GM18517 (cell line): ENCODE results near the gene HPCAL4.

Experiments
- ATAC-seq: cut with Tn5 transposase; IDR thresholded peaks from one replicate; pipeline ENCODE4 v1.9.1; 2021; ENCODE audit warnings: mild to moderate bottlenecking, moderate library complexity; ENCODE audit not compliant: unreplicated experiment

Gene HPCAL4

GRCh38 chr1:39704757-39705156, 13.5 kb upstream of the HPCAL4 start:
- ATAC-seq = no peak

DNA sequence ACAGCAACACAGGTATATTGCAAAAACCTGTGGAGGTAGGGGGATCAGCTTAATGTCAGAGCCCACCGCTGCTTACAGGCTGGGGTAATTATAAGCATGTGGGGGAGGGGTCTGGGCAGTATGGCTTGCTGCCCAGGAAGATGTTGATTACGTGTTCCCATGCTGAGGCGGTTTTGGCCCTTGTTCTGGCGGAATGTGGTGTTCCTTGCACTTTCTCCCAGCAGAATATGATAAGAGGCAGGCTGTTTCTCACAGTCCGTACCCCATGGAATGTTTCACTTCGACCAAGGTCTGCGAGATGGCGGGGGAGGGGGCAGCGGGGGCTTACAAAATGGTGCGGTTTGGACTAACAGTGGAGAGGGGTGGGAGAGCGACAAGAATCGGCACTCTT, 9.8 kb upstream of the HPCAL4 start:
- no peak for ATAC-seq

DNA sequence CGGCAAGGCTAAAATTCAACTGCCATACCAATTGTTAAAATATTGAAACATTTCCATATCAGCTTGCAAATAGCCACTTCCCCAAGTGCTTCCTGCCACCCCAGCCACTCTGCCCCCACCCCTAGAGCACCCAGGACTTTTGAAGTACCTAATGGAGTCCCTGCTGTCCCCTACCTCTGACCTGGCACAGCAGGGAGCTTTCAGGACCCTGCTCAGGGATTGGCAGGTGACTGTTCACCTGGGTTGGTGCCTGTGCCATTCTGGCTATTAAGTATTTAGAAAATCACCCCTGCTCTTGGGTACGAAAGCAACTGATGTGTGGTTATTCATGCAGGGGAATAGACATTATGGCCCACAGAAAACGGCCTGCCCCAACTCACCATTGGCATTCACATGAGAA, 9.1 kb upstream of the HPCAL4 start:
- no peak for ATAC-seq

DNA sequence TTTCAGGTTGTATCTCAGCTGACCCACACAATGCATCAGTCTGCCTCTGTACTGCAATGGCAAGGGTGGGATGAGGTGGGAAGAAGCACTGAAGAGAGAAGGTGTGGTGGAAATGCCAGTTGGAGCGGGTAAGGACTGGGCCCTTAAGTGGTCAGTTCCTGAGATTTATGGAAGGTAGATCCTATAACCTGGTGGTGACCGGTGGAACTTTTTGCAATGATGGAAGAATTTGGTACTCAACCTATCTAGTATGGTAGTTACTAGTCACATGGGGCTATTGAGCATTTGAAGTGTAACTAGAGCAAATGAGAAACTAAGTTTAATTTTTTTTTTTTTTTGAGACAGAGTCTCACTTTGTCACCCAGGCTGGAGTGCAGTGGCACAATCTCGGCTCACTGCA, 8.2 kb upstream of the HPCAL4 start:
- no peak for ATAC-seq

DNA sequence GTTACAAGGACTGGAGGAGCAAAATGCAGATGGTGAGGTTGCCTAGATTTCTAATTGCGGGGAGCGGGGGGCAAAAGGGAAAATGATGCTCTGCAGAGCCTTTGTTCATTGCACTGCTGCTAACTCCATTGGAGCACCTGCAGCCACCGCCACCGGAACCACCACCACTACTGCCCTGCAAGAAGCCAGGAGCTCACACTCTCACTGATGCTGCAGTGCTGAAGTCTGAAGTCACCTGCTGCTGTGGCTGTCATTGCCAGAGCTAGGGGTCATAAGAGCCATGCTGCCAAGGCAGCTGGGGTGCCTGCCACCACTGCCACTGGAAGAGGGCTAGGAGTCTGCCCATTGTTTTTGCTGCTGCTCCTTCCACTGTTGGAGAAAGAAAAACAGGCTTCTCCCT, 7.3 kb upstream of the HPCAL4 start:
- ATAC-seq = no peak

- no peak for ATAC-seq
Observed at GRCh38 chr1:39696448-39696847, 5.2 kb upstream of the HPCAL4 start.

GRCh38 chr1:39695016-39695415, 3.8 kb upstream of the HPCAL4 start:
- ATAC-seq = no peak

DNA sequence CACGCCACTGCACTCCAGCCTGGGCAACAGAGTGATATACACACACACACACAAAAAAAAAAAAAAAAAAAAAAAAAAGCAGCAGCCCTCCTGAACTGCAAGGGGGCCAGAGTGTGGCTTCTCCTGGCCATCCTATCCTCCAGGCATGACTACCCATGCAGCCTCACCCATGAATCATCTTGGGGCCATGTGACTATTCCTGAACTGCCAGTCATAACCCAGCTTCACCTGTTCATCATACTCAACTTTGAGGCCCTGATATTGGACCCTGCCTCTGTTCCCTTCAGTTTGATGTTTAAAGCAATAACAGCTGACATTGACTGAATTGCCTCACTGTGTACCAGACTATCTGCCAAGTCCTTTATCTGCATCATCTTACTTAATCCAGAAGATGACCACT, 2.8 kb upstream of the HPCAL4 start:
- no peak for ATAC-seq

GRCh38 chr1:39692152-39693074, 1.2 kb upstream of the HPCAL4 start:
- ATAC-seq = no peak

DNA sequence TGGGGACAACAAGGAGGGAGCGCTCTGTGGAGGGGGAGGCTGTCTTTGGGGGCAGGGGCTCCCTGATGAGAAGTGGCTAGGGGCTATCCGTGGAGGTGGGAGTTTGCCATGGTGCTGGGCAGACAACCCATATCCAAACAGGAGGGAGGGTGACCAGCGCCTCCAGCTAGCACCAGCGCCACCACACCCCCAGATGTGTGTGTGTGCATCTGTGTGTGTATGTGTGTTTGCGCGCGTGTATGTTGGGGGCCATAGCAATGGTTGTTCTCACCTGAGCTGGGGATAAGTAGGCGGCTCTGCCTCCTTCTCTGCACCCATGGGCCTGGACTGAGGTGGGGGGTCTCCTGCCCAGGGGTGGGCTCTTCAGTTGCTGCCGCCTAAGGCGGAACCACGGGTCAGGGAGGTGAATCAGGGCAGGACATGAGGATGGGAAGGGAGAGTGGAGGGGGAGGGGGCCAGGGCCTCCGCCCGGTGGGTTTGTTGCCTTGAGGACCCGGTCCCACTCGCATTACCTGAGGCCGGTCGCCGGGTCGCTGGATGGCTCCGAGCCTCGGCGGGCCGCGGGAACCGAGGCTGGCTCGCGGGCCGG, 345 bp downstream of the HPCAL4 start:
- no peak for ATAC-seq

GRCh38 chr1:39690225-39690624, 1.0 kb downstream of the HPCAL4 start:
- no peak for ATAC-seq

DNA sequence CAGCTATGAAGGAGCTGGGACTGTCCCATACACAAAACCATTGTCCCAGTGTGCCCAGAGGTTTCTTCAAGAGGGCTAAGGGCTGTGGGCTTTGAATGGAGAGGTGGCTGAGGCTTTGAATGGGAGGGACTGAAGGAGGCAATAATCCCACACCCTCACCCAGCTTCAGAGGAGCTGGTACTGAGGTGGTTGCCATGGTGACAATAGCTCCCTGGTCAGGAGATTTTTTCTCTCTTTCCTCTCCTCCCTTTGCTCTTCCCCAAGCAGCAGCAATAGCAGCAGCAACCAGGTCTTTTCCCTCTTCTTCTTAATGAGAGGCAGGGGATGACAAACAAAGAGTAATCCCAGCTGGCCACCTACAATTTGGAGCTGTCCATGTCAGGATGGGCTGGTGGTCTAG, 1.6 kb downstream of the HPCAL4 start:
- no peak for ATAC-seq

DNA sequence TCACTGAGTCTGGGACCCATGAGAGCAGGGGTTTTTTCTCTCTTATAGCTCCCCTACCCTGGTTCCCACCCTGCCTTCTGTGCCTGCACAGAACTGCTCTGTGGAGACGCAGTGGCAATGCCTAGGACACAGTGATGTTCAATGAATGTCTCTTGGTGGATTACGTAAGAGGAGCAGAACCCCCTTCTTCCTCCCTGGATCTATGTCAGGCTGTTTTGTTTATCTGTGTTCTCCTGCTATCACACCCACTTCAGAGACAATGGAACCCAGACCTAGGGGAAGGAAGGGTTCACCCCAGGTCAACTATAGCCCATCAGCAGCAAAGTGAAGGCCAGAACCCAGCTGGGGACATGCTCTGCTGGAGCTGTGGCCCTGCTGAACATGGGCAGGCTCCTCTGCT, 2.0 kb downstream of the HPCAL4 start:
- ATAC-seq = no peak

- ATAC-seq = no peak
Observed at GRCh38 chr1:39688706-39689105, 2.5 kb downstream of the HPCAL4 start.

- ATAC-seq = no peak
Observed at GRCh38 chr1:39687243-39687642, 4.0 kb downstream of the HPCAL4 start.

DNA sequence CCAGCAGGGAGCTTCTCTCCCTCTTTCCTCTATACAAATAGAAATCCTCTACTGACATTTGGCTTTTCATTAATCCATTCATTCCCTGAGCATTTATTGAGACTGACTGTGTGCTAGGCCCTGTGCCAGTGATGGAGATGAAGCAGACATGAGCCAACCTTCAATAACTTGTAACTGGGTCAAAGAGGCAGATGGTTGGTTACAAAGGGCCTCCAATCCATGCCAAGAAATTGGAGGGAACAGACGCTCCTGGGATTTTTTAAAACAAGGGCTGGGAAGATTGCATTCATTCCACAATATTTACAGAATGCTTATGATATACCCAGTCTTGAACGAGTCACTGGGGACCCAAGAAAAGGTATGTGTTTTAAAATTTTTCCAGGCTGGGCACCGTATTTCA, 6.2 kb downstream of the HPCAL4 start:
- ATAC-seq = no peak

DNA sequence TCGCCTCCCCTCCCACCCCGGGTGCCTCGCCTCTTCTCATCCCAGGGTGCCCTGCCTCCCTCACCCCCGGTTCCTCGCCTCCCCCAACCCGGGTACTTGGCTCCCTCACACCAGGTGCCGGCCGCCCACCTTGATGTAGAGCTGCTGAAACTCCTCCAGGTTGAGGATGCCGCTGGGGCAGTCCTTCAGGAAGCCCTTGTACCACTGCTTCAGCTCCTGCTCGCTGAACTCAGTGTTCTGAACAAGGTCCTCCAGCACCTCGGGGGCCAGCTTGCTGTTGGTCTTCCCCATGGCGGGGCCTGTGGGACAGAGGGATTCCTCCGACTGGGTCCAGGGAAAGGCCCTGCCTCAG, 6.9 kb downstream of the HPCAL4 start:
- ATAC-seq = no peak

DNA sequence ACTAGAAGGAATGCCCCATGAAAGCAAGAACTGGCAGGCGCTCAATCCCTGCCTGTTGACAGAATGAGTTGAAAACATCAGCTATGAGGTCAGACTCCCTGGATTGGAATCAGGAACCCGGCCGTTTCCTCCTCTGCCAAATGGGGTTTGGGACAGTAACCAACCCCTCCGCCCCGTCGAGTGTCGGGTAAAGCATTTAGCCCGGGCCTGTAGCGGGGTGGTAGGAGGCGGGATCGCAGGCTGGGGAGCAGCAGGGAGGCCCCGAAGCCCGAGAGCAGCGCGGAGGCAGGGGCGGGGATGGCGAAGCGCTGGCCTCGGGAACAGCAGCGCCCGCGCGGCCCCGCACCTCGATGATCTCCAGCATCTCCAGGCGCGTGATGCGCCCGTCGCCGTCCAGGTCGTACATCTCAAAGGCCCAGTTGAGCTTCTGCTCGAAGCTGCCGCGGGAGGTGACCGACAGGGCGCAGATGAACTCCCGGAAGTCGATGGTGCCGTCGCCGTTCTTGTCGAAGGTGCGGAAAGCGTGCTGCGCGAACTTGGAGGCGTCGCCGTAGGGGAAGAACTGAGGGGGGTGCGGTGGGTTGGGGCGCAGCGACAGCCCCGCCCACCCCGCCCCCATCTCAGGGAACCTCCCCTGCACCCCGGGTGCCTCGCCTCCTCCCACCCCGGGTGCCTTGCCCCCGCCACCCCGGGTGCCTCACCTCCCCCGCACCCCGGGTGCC, 7.5 kb downstream of the HPCAL4 start:
- ATAC-seq = no peak

DNA sequence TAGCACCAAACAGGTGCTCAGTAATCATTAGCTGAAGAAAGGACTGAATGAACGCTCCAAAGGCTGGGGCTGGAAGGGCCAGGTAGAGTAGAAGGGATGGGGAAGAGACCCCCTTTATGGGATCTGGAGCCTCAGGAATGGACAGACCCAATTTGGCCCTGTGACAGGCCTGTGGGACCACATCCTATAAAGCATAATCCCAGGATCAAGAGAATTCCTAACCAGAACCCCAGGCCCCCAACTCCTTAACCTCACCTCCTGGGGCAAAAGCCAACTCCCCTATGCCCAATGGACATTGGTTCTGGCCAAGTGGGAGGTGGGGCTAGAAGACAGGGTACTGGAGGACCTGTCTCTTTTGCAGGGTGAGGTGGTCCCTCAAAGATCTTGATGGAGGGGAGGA, 9.2 kb downstream of the HPCAL4 start:
- no peak for ATAC-seq

GRCh38 chr1:39681294-39681693, 9.9 kb downstream of the HPCAL4 start:
- ATAC-seq = no peak

- no peak for ATAC-seq
Observed at GRCh38 chr1:39680751-39681150, 10.5 kb downstream of the HPCAL4 start.

GRCh38 chr1:39679821-39680220, 11.4 kb downstream of the HPCAL4 start:
- ATAC-seq = no peak
